H1 (cell line): ENCODE data around the gene KCNS3. TPM values are rescaled to one million over a fixed set of nuclear protein-coding genes. Genes with fewer than 3 reads are reported as not detected.

ENCODE experiments used
- BACH1 ChIP-seq: IDR thresholded peaks from 2 replicates; pipeline ENCODE4 v1.6.1; 2012; ENCODE audit warnings: low read length, improper control_type of control experiment
- CBX5 ChIP-seq: fragments of 300-800, 300-1000 bp; sonication (generic); IDR thresholded peaks from 2 replicates; pipeline ENCODE4 v1.7.1; 2016; ENCODE audit warnings: antibody characterized with exemption, low read length, low read depth
- CBX8 ChIP-seq: fragments of 300-800, 300-1000 bp; sonication (generic); IDR thresholded peaks from 2 replicates; pipeline ENCODE4 v1.7.1; 2016; ENCODE audit warnings: low read depth, low read length, borderline replicate concordance
- CEBPB ChIP-seq: IDR thresholded peaks from 2 replicates; pipeline ENCODE4 v1.6.1; 2012; ENCODE audit warnings: low read depth, low read length
- HDAC2 ChIP-seq, 2 experiments: fragments of 300-600 bp in 1 of 2; sonication (generic) in 1 of 2; IDR thresholded peaks; 2 replicates each; pipeline ENCODE4 v1.6.1; 2011 to 2012; ENCODE audit warnings: low read depth in 2 of 2, low read length in 2 of 2, mild to moderate bottlenecking in 2 of 2, moderate library complexity in 2 of 2, borderline replicate concordance in 1 of 2, inconsistent platforms in 1 of 2
- MAFK ChIP-seq: IDR thresholded peaks from 2 replicates; pipeline ENCODE4 v1.6.1; 2012; ENCODE audit warnings: low read depth, mild to moderate bottlenecking, improper control_type of control experiment, low read length
- PHF8 ChIP-seq: fragments of 200-600 bp; sonication (generic); conservative IDR thresholded peaks from 2 replicates; pipeline ENCODE4 v1.7.1; 2012; ENCODE audit warnings: low read depth, mild to moderate bottlenecking, inconsistent platforms, low read length, moderate library complexity
- POLR2A ChIP-seq, 2 experiments: IDR thresholded peaks; 1 replicate in 1 of 2; 2 replicates in 1 of 2; pipeline ENCODE4 v1.6.1; 2011; ENCODE audit warnings: low read depth in 2 of 2, low read length in 2 of 2, mild to moderate bottlenecking in 2 of 2; ENCODE audit errors: control extremely low read depth in 1 of 2
- SIRT6 ChIP-seq: IDR thresholded peaks from one replicate; pipeline ENCODE4 v1.7.1; 2012; ENCODE audit warnings: low read length, inconsistent platforms
- SP4 ChIP-seq: IDR thresholded peaks from 2 replicates; pipeline ENCODE4 v1.6.1; 2012; ENCODE audit warnings: low read length, inconsistent platforms
- SRF ChIP-seq: IDR thresholded peaks from 2 replicates; pipeline ENCODE4 v1.6.1; 2011; ENCODE audit warnings: mild to moderate bottlenecking, low read depth, low read length, moderate library complexity
- SUZ12 ChIP-seq: fragments of 200-600 bp; sonication (generic); IDR thresholded peaks from 2 replicates; pipeline ENCODE4 v1.6.1; 2012; ENCODE audit warnings: mild to moderate bottlenecking, inconsistent platforms, low read length, moderate library complexity, mixed read lengths
- TBP ChIP-seq: IDR thresholded peaks from 2 replicates; pipeline ENCODE4 v1.6.1; 2011; ENCODE audit warnings: low read depth, low read length, improper control_type of control experiment
- polyA plus RNA-seq, 7 experiments: library from polyadenylated mRNA; depleted of rRNA in 3 of 7; stranded (reverse) in 5 of 7; unstranded in 2 of 7; fragments of >200 nt in 5 of 7; fragments of 200-250 nt in 2 of 7; gene quantifications; 1 replicate in 5 of 7; 2 replicates in 1 of 7; 4 replicates in 1 of 7; pipeline versions ENCODE4 v1.2.1 to v1.2.3, GENCODE V29; 2011 to 2013; ENCODE audit warnings: missing spikeins in 2 of 7, mixed read lengths in 2 of 7
- total RNA-seq: library from RNA; stranded (reverse); fragmentation: NEBNext Ultra II Directional; extraction: Animal tissue kit (Norgen Biotek cat#: 25700); gene quantifications from 2 replicates; pipeline ENCODE4 v1.2.1, GENCODE V29; 2021
- TF ChIP-seq, protein P1 (sequence below): fragments of 300-600 bp; sonication (generic); IDR thresholded peaks from 2 replicates; pipeline ENCODE4 v1.7.1; 2012; ENCODE audit warnings: low read length, moderate library complexity, mild to moderate bottlenecking, inconsistent platforms; ENCODE audit not compliant: insufficient replicate concordance

Gene KCNS3
- total and polyA plus RNA-seq, 2 of the 8 experiments (the other 6 are each of a cell fraction or from before 2014, with no cell fraction given), result 22.7 to 23.0 TPM

DNA sequence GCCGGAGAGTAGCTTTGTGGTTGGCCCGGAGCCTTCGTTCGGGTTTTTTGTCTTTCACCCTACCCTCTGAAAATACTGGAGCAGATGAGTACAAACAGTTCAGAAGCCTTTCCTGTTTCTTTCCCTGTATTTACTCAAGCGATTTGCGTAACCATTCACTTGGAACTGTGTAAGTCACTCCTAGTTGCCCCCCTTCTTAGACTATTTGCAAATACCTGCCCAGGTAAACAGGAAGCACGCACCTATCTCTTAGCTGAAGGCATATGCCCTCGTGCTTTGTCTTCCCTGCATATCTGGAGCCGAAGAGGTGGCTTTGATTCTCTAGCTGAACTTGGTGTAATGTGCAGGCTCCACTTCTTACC, 1.4 kb downstream of the KCNS3 start (continued):
- TF ChIP-seq, protein P1, sequence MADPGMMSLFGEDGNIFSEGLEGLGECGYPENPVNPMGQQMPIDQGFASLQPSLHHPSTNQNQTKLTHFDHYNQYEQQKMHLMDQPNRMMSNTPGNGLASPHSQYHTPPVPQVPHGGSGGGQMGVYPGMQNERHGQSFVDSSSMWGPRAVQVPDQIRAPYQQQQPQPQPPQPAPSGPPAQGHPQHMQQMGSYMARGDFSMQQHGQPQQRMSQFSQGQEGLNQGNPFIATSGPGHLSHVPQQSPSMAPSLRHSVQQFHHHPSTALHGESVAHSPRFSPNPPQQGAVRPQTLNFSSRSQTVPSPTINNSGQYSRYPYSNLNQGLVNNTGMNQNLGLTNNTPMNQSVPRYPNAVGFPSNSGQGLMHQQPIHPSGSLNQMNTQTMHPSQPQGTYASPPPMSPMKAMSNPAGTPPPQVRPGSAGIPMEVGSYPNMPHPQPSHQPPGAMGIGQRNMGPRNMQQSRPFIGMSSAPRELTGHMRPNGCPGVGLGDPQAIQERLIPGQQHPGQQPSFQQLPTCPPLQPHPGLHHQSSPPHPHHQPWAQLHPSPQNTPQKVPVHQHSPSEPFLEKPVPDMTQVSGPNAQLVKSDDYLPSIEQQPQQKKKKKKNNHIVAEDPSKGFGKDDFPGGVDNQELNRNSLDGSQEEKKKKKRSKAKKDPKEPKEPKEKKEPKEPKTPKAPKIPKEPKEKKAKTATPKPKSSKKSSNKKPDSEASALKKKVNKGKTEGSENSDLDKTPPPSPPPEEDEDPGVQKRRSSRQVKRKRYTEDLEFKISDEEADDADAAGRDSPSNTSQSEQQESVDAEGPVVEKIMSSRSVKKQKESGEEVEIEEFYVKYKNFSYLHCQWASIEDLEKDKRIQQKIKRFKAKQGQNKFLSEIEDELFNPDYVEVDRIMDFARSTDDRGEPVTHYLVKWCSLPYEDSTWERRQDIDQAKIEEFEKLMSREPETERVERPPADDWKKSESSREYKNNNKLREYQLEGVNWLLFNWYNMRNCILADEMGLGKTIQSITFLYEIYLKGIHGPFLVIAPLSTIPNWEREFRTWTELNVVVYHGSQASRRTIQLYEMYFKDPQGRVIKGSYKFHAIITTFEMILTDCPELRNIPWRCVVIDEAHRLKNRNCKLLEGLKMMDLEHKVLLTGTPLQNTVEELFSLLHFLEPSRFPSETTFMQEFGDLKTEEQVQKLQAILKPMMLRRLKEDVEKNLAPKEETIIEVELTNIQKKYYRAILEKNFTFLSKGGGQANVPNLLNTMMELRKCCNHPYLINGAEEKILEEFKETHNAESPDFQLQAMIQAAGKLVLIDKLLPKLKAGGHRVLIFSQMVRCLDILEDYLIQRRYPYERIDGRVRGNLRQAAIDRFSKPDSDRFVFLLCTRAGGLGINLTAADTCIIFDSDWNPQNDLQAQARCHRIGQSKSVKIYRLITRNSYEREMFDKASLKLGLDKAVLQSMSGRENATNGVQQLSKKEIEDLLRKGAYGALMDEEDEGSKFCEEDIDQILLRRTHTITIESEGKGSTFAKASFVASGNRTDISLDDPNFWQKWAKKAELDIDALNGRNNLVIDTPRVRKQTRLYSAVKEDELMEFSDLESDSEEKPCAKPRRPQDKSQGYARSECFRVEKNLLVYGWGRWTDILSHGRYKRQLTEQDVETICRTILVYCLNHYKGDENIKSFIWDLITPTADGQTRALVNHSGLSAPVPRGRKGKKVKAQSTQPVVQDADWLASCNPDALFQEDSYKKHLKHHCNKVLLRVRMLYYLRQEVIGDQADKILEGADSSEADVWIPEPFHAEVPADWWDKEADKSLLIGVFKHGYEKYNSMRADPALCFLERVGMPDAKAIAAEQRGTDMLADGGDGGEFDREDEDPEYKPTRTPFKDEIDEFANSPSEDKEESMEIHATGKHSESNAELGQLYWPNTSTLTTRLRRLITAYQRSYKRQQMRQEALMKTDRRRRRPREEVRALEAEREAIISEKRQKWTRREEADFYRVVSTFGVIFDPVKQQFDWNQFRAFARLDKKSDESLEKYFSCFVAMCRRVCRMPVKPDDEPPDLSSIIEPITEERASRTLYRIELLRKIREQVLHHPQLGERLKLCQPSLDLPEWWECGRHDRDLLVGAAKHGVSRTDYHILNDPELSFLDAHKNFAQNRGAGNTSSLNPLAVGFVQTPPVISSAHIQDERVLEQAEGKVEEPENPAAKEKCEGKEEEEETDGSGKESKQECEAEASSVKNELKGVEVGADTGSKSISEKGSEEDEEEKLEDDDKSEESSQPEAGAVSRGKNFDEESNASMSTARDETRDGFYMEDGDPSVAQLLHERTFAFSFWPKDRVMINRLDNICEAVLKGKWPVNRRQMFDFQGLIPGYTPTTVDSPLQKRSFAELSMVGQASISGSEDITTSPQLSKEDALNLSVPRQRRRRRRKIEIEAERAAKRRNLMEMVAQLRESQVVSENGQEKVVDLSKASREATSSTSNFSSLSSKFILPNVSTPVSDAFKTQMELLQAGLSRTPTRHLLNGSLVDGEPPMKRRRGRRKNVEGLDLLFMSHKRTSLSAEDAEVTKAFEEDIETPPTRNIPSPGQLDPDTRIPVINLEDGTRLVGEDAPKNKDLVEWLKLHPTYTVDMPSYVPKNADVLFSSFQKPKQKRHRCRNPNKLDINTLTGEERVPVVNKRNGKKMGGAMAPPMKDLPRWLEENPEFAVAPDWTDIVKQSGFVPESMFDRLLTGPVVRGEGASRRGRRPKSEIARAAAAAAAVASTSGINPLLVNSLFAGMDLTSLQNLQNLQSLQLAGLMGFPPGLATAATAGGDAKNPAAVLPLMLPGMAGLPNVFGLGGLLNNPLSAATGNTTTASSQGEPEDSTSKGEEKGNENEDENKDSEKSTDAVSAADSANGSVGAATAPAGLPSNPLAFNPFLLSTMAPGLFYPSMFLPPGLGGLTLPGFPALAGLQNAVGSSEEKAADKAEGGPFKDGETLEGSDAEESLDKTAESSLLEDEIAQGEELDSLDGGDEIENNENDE, result no peak
- no peak for TF ChIP-seq SIRT6
- no peak for TF ChIP-seq BACH1
- TF ChIP-seq MAFK, result no peak
- TF ChIP-seq CEBPB, result no peak; the same call in 1 of the 2 replicates
- no peak for TF ChIP-seq SUZ12
- TF ChIP-seq POLR2A (IDR thresholded peaks at IDR 0.05; ENCODE audit: control extremely low read depth in 1 of 2, low read depth in 2 of 2, low read length in 2 of 2), result no peak
- TF ChIP-seq SP4, result no peak
- TF ChIP-seq TBP, result no peak
- no peak for TF ChIP-seq HDAC2 (IDR thresholded peaks at IDR 0.05; ENCODE audit: borderline replicate concordance in 1 of 2, low read depth in 2 of 2, low read length in 2 of 2)
- TF ChIP-seq SRF, result no peak
- TF ChIP-seq CBX8, result no peak
- TF ChIP-seq CBX5, result no peak
- TF ChIP-seq PHF8, result no peak
